ENCODE measurements around the gene HHATL. TPM values are rescaled to one million over a fixed set of nuclear protein-coding genes. Genes with fewer than 3 reads are reported as not detected.
A peak's percentile ranks its signal among the peaks of the same experiment; 100 is the strongest.

Gene HHATL
- 0.10 TPM for total RNA-seq (2013)
- polyA plus RNA-seq: not detected
- not detected in 2 replicates for polyA minus RNA-seq
- 0 to 0.23 (median 0.05) reads per million in 11 experiments for total RNA-seq

GRCh38 chr3:42702066-42702951 is at the start of gene HHATL:
TSS of gene HHATL (minus strand) at chr3:42702798. CDS start at chr3:42700826, 1,972 bp downstream.
- Mint-ChIP-seq H3K4me1 (peaks cover 3% of the 10 kb centered on the region), H3K27me3 (ENCODE audit: low read depth in 3 of 3) (peaks cover 7 to 16% (median 14%) of the 10 kb centered on the region in 3 donors), H3K4me3 (no peak within 1 kb of the TSS), H3K27ac (peak within 1 kb of the TSS in 1 of 7 donors; percentile 9), H3K36me3 (no peaks in the 10 kb centered on the region), H3K9me3 (no peaks in the 10 kb centered on the region)
- no peak for TF ChIP-seq CTCF (IDR thresholded peaks at IDR 0.05)
- Histone ChIP-seq H3K27ac (ENCODE audit: low read depth in 1 of 2, low read length in 2 of 2) (no peak within 1 kb of the TSS), H3K4me1 (ENCODE audit: control insufficient read depth in 1 of 2, insufficient read depth in 2 of 2, low read length in 2 of 2) (no peaks in the 10 kb centered on the region), H3K9me3 (replicated peaks in 1 of 2; ENCODE audit: control insufficient read depth in 1 of 2, insufficient read depth in 1 of 2, low read length in 2 of 2) (no peaks in the 10 kb centered on the region), H3K79me2 (ENCODE audit: insufficient read depth, low read length) (no peaks in the 10 kb centered on the region), H3K4me2 (replicated peaks; ENCODE audit: extremely low read depth, low read length, poor library complexity, severe bottlenecking) (no peak within 1 kb of the TSS), H3K27me3 (ENCODE audit: control insufficient read depth in 2 of 2, insufficient read depth in 2 of 2, low read length in 2 of 2) (peaks cover 0 to 2% of the 10 kb centered on the region in 2 donors), H3K36me3 (replicated peaks in 1 of 2; ENCODE audit: control insufficient read depth in 1 of 2, insufficient read depth in 2 of 2, low read length in 2 of 2) (no peaks in the 10 kb centered on the region), H3K9ac (ENCODE audit: insufficient read depth, low read length, poor library complexity, severe bottlenecking) (no peak within 1 kb of the TSS), H2AFZ (ENCODE audit: insufficient read depth, low read depth, low read length, poor library complexity, severe bottlenecking) (no peak within 1 kb of the TSS), H3K4me3 (replicated peaks in 1 of 3; ENCODE audit: low read depth in 2 of 3, low read length in 3 of 3) (no peak within 1 kb of the TSS), H4K20me1 (ENCODE audit: insufficient read depth, low read length) (no peaks in the 10 kb centered on the region)
- no peak for DNase-seq
- intact Hi-C loops (cut with micrococcal nuclease): no loop called here
- 93% methylated on average over 9 of the region's 21 CpGs for WGBS (ENCODE audit: insufficient coverage)

- H3K79me2 ChIP-seq (ENCODE audit: insufficient read depth, low read length): no peaks in the 10 kb centered on the region
- H3K36me3 ChIP-seq (replicated peaks in 1 of 2; ENCODE audit: control insufficient read depth in 1 of 2, insufficient read depth in 2 of 2, low read length in 2 of 2): no peaks in the 10 kb centered on the region
- H3K9me3 ChIP-seq (replicated peaks in 1 of 2; ENCODE audit: control insufficient read depth in 1 of 2, insufficient read depth in 1 of 2, low read length in 2 of 2): no peaks in the 10 kb centered on the region
- H4K20me1 ChIP-seq (ENCODE audit: insufficient read depth, low read length): no peaks in the 10 kb centered on the region
- Mint-ChIP-seq H3K9me3 (no peaks in the 10 kb centered on the region), H3K36me3 (peaks cover 5 to 11% of the 10 kb centered on the region in 2 donors), H3K27ac (peak overlapping the region in 1 of 7 donors; percentile 63), H3K4me1 (peaks cover 40% of the 10 kb centered on the region), H3K27me3 (ENCODE audit: low read depth in 3 of 3) (peaks cover 0 to 3% (median 2%) of the 10 kb centered on the region in 3 donors), H3K4me3 (no peak overlapping the region)
- DNase-seq: no peak
- H3K4me2 ChIP-seq (replicated peaks; ENCODE audit: extremely low read depth, low read length, poor library complexity, severe bottlenecking): no peak overlapping the region
- no peak overlapping the region for H3K4me3 ChIP-seq (replicated peaks in 1 of 3; ENCODE audit: low read depth in 2 of 3, low read length in 3 of 3)
- H3K27me3 ChIP-seq (ENCODE audit: control insufficient read depth in 2 of 2, insufficient read depth in 2 of 2, low read length in 2 of 2): no peaks in the 10 kb centered on the region
- H2AFZ ChIP-seq (ENCODE audit: insufficient read depth, low read depth, low read length, poor library complexity, severe bottlenecking): no peak overlapping the region
- TF ChIP-seq CTCF (IDR thresholded peaks at IDR 0.05): no peak
- no peak overlapping the region for H3K9ac ChIP-seq (ENCODE audit: insufficient read depth, low read length, poor library complexity, severe bottlenecking)
- no peak overlapping the region for H3K27ac ChIP-seq (ENCODE audit: low read depth in 1 of 2, low read length in 2 of 2)
- H3K4me1 ChIP-seq (ENCODE audit: control insufficient read depth in 1 of 2, insufficient read depth in 2 of 2, low read length in 2 of 2): peaks cover 25 to 40% of the 10 kb centered on the region in 2 donors
- 98% methylated on average over 6 of the region's 9 CpGs for WGBS (ENCODE audit: insufficient coverage)
- intact Hi-C loops (cut with micrococcal nuclease): no loop called here
Measured at GRCh38 chr3:42751609-42752008, 49.0 kb upstream of the HHATL start.

Data from CD14-positive monocyte (primary cell).